HL-60 (cell line): ENCODE results near the gene PSRC1.

Experiments used
- GABPA ChIP-seq: IDR thresholded peaks from 2 replicates; pipeline ENCODE4 v1.6.1; 2012; ENCODE audit warnings: low read depth
- POLR2AphosphoS5 ChIP-seq: IDR thresholded peaks from 2 replicates; pipeline ENCODE4 v1.6.1; 2012; ENCODE audit warnings: low read depth
- SPI1 ChIP-seq: IDR thresholded peaks from 2 replicates; pipeline ENCODE4 v1.6.1; 2012; ENCODE audit warnings: low read depth, mild to moderate bottlenecking, borderline replicate concordance
- TF ChIP-seq, protein P1 (sequence below): IDR thresholded peaks from one replicate; pipeline ENCODE4 v1.5.1; 2011; ENCODE audit warnings: low read length, control low read depth, inconsistent platforms; ENCODE audit not compliant: insufficient read depth
- TF ChIP-seq, protein P2 (sequence below): IDR thresholded peaks from 2 replicates; pipeline ENCODE4 v1.6.1; 2012; ENCODE audit warnings: low read depth; ENCODE audit not compliant: insufficient replicate concordance

DNA sequence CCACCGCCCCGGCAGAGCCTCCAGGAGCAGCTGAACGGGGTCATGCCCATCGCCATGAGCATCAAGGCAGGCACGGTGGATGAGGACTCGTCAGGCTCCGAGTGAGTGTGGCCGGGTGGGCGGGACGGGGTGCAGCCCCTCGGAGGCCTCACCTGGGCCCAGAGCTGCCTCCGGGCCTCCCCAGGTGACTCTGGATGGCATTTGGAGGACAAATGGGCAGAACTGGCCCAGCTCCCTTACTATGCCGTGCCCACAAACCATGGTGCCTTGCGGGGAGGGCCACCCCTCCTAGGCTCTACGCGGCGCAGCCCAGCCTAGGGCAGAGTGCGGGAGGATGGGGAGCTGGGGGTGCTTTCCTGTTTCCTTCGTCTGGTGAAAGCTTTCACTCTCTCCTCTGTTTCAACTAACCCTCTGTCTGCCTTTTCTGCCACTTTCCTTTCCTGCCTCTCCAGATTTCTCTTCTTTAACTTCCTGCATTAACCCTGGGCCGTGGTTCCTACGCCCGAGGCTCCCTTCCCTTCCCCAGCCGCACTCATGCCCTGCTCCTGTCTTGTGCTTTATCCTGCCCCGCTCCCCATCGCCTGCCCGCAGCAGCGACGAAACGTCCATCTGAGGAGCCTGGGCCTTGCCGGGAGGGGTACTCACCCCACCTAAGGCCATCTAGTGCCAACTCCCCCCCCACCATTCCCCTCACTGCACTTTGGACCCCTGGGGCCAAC lies 9.2 kb downstream of the PSRC1 start:
- TF ChIP-seq, protein P1, sequence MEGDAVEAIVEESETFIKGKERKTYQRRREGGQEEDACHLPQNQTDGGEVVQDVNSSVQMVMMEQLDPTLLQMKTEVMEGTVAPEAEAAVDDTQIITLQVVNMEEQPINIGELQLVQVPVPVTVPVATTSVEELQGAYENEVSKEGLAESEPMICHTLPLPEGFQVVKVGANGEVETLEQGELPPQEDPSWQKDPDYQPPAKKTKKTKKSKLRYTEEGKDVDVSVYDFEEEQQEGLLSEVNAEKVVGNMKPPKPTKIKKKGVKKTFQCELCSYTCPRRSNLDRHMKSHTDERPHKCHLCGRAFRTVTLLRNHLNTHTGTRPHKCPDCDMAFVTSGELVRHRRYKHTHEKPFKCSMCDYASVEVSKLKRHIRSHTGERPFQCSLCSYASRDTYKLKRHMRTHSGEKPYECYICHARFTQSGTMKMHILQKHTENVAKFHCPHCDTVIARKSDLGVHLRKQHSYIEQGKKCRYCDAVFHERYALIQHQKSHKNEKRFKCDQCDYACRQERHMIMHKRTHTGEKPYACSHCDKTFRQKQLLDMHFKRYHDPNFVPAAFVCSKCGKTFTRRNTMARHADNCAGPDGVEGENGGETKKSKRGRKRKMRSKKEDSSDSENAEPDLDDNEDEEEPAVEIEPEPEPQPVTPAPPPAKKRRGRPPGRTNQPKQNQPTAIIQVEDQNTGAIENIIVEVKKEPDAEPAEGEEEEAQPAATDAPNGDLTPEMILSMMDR = no peak
- TF ChIP-seq POLR2AphosphoS5 = no peak
- TF ChIP-seq, protein P2, sequence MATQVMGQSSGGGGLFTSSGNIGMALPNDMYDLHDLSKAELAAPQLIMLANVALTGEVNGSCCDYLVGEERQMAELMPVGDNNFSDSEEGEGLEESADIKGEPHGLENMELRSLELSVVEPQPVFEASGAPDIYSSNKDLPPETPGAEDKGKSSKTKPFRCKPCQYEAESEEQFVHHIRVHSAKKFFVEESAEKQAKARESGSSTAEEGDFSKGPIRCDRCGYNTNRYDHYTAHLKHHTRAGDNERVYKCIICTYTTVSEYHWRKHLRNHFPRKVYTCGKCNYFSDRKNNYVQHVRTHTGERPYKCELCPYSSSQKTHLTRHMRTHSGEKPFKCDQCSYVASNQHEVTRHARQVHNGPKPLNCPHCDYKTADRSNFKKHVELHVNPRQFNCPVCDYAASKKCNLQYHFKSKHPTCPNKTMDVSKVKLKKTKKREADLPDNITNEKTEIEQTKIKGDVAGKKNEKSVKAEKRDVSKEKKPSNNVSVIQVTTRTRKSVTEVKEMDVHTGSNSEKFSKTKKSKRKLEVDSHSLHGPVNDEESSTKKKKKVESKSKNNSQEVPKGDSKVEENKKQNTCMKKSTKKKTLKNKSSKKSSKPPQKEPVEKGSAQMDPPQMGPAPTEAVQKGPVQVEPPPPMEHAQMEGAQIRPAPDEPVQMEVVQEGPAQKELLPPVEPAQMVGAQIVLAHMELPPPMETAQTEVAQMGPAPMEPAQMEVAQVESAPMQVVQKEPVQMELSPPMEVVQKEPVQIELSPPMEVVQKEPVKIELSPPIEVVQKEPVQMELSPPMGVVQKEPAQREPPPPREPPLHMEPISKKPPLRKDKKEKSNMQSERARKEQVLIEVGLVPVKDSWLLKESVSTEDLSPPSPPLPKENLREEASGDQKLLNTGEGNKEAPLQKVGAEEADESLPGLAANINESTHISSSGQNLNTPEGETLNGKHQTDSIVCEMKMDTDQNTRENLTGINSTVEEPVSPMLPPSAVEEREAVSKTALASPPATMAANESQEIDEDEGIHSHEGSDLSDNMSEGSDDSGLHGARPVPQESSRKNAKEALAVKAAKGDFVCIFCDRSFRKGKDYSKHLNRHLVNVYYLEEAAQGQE = no peak
- no peak for TF ChIP-seq GABPA
- TF ChIP-seq SPI1 = no peak
